IPS-NIHi11 (cell line): ENCODE measurements around the gene MYRIP.

Source experiments
- DNase-seq: peaks from one replicate; pipeline ENCODE4 v3.0.0; 2012; ENCODE audit warnings: mixed read lengths, low spot score

Gene MYRIP

GRCh38 chr3:40190056-40190455 is 380.6 kb downstream of the MYRIP start:
- DNase-seq = no peak

- no peak for DNase-seq
Observed at GRCh38 chr3:40191251-40191650, 381.8 kb downstream of the MYRIP start.

GRCh38 chr3:40191850-40192448 is 382.5 kb downstream of the MYRIP start:
- DNase-seq = peak; percentile 75

- DNase-seq = peak; percentile 23
Observed at GRCh38 chr3:40192628-40193027, 383.2 kb downstream of the MYRIP start.

- no peak for DNase-seq
Observed at GRCh38 chr3:40196966-40197365, 387.6 kb downstream of the MYRIP start.

GRCh38 chr3:40200692-40201316 is 391.4 kb downstream of the MYRIP start:
- no peak for DNase-seq

GRCh38 chr3:40201770-40202169 is 392.4 kb downstream of the MYRIP start:
- no peak for DNase-seq

GRCh38 chr3:40206522-40206921 is 397.1 kb downstream of the MYRIP start:
- DNase-seq = no peak

- DNase-seq = no peak
Observed at GRCh38 chr3:40207796-40208195, 398.4 kb downstream of the MYRIP start.

GRCh38 chr3:40208251-40208650 is 398.8 kb downstream of the MYRIP start:
- no peak for DNase-seq

GRCh38 chr3:40211579-40211978 is 402.2 kb downstream of the MYRIP start:
- no peak for DNase-seq

- no peak for DNase-seq
Observed at GRCh38 chr3:40213556-40213955, 404.1 kb downstream of the MYRIP start.

GRCh38 chr3:40215015-40215414 is 405.6 kb downstream of the MYRIP start:
- no peak for DNase-seq

GRCh38 chr3:40216471-40216870 is 407.1 kb downstream of the MYRIP start:
- no peak for DNase-seq

- no peak for DNase-seq
Observed at GRCh38 chr3:40223856-40224255, 414.4 kb downstream of the MYRIP start.

- DNase-seq = no peak
Observed at GRCh38 chr3:40224796-40225515, 415.5 kb downstream of the MYRIP start.

GRCh38 chr3:40226636-40227035 is 417.2 kb downstream of the MYRIP start:
- DNase-seq = no peak

- no peak for DNase-seq
Observed at GRCh38 chr3:40228792-40229350, 419.5 kb downstream of the MYRIP start.

GRCh38 chr3:40229386-40229785 is 420.0 kb downstream of the MYRIP start:
- DNase-seq = no peak

GRCh38 chr3:40229963-40230362 is 420.6 kb downstream of the MYRIP start:
- DNase-seq = no peak

- DNase-seq = no peak
Observed at GRCh38 chr3:40230382-40230781, 421.0 kb downstream of the MYRIP start.

GRCh38 chr3:40232626-40233025 is 423.2 kb downstream of the MYRIP start:
- DNase-seq = no peak

- no peak for DNase-seq
Observed at GRCh38 chr3:40237159-40237558, 427.8 kb downstream of the MYRIP start.
